ENCODE data around the gene PHF14.

Gene PHF14

DNA sequence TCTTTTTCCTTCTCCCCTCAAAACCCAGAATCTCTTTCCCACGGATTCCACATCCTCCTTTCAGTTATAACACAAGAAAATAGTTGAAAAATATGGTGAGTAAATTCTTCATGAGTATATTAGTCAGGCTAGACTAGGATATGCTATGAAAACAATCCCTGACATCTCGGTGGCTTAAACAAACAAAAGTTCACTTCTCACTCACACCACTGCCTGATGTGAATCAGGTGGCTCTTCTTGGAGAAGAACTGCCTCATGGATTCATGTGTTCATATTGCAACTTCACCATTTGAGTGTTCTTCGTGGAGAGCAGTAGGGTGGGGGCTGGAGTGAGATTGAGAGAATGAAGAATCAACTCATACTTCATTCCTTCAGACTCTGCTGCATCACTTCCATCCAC, 204.1 kb downstream of the PHF14 start:
- no peak overlapping the region for H3K4me3 ChIP-seq (ENCODE audit: low read depth, low read length)
- in situ Hi-C loops (cut with HindIII; ENCODE audit: low sequenced_read_pairs): no loop called here
- TF ChIP-seq, protein P1, sequence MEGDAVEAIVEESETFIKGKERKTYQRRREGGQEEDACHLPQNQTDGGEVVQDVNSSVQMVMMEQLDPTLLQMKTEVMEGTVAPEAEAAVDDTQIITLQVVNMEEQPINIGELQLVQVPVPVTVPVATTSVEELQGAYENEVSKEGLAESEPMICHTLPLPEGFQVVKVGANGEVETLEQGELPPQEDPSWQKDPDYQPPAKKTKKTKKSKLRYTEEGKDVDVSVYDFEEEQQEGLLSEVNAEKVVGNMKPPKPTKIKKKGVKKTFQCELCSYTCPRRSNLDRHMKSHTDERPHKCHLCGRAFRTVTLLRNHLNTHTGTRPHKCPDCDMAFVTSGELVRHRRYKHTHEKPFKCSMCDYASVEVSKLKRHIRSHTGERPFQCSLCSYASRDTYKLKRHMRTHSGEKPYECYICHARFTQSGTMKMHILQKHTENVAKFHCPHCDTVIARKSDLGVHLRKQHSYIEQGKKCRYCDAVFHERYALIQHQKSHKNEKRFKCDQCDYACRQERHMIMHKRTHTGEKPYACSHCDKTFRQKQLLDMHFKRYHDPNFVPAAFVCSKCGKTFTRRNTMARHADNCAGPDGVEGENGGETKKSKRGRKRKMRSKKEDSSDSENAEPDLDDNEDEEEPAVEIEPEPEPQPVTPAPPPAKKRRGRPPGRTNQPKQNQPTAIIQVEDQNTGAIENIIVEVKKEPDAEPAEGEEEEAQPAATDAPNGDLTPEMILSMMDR (IDR thresholded peaks at IDR 0.05; ENCODE audit: low read depth, low read length): no peak
- peak; percentile 46 for DNase-seq (ENCODE audit: low read depth, low spot score)

DNA sequence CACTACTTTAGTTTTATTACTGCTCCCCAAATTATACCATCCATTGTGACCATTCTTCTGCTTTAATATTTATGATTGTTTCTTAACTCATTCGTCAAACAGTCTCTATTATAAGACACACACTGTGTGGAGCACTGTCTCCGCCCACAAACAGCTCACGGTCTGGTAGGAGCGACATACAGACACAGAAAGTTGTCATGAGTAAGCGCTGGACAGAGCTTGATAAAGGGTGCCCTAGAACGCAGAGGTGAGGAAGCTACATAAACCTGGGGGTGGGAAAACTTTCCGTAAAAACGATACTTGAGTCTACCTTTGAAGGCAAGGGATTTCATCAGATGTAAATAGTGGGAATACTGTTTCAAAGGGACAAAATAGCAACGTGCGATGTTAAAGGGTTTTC, 207.9 kb downstream of the PHF14 start:
- in situ Hi-C loops (cut with HindIII; ENCODE audit: low sequenced_read_pairs): no loop called here
- TF ChIP-seq, protein P1 (IDR thresholded peaks at IDR 0.05; ENCODE audit: low read depth, low read length): no peak
- H3K4me3 ChIP-seq (ENCODE audit: low read depth, low read length): no peak overlapping the region
- DNase-seq (ENCODE audit: low read depth, low spot score): no peak

DNA sequence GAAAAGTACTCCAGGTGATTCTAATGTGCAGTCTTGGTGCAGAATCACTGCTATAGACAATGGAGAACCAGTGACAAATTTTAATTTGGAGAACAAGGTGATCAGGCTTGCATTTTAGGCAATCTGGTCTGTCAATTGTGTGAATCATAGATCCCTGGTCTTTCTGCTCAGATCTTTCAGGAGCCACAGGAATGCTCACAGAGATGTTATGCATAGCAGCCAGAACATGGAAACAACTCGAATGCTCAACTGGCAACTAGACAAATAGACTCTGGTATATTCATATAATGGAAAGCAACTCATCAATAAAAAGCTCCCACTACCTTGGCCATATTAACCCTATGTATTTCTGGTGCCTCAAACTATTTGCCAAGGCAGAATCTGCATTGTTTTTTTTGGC, 209.1 kb downstream of the PHF14 start:
- TF ChIP-seq, protein P1 (IDR thresholded peaks at IDR 0.05; ENCODE audit: low read depth, low read length): no peak
- in situ Hi-C loops (cut with HindIII; ENCODE audit: low sequenced_read_pairs): no loop called here
- no peak overlapping the region for H3K4me3 ChIP-seq (ENCODE audit: low read depth, low read length)
- DNase-seq (ENCODE audit: low read depth, low spot score): peak; percentile 55

DNA sequence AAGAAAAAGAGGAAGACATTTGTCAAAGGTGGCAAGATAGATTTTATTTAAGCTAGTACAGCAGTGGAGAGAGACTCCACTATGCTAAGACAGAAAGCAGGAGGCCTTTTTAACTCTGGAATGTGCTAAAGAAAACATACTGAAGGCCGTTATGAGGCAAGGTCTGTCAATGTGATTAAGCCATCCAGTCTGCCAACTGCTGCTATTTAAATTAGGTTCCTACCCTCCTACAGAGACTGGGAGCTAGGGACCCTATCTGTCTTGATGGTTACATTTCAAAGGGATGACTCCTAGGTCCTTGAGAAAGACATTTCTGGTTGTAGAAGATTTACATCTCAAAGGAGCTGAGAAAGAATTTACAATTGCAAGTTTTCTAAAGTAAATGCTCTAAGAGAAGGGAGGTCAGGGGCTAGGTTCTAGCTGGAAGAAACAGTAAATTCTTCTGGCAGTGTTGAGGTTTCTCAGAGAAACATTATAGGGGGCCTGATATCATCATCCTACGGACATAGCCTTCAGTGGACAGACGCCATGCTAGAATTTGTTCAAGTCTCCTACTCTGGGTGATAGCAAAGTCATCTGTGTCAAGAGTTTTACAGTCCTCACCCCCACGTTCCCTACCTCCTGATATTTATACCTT, 211.6 kb downstream of the PHF14 start:
- TF ChIP-seq, protein P1 (IDR thresholded peaks at IDR 0.05; ENCODE audit: low read depth, low read length): no peak
- no peak overlapping the region for H3K4me3 ChIP-seq (ENCODE audit: low read depth, low read length)
- peak; percentile 43 for DNase-seq (ENCODE audit: low read depth, low spot score)
- in situ Hi-C loops (cut with HindIII; ENCODE audit: low sequenced_read_pairs): no loop called here

DNA sequence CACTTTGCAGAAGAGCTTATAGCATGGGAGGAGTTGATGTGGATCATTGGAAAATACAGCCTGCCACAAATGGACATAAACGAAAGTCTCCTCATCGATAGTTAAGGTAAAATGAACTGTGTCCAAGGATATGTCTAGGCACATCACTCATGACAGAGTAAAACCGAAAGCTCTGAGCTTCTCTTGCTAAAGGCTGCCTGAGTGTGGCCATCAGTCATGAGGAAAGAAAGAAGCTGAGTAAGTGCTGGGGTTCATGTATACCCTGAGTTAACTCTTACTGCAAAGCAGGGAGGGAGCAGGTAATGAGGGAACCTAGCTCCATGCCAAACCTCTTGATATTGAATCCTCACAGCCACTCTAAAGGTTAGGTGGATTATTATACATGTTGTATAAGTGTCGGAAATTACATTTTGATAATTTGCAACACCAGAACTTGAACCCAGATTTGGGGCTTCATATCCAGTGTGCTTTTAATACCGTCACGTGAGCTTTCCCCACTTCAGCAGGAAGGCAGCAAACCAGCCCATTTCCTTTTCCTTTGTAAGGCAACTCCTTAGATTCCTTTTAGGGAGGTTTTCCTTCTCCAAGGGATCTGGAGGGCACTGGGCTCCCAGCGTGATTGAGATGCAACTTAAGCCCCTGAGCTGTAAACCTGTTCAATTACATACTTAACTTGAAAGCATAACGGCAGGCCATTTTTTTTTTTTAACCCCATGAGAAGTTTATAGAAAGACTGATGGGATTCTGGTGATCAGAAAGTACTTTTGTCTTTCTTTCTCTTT, 215.0 kb downstream of the PHF14 start:
- DNase-seq (ENCODE audit: low read depth, low spot score): no peak
- in situ Hi-C loops (cut with HindIII; ENCODE audit: low sequenced_read_pairs): no loop called here
- TF ChIP-seq, protein P1 (IDR thresholded peaks at IDR 0.05; ENCODE audit: low read depth, low read length): no peak
- no peak overlapping the region for H3K4me3 ChIP-seq (ENCODE audit: low read depth, low read length)

DNA sequence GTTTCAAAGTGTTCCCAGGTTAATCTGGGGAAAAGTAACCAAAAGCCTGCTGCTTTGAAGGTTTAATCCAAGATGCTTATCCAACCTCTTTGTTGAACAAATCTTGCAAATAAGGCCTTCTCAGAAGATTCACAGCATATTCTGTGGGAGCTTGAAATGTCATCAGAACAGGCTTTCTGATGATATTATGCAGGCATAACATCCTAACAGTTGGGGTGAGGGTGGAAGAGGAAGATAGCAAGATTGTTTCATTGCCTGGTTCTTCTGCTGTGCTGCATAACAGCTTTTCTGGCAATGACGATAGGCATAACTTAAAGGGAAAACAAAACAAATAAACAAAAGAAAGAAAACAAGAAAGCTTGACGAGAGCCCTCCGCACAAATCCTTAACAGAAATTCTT, 217.4 kb downstream of the PHF14 start:
- TF ChIP-seq, protein P1 (IDR thresholded peaks at IDR 0.05; ENCODE audit: low read depth, low read length): no peak
- no peak overlapping the region for H3K4me3 ChIP-seq (ENCODE audit: low read depth, low read length)
- DNase-seq (ENCODE audit: low read depth, low spot score): no peak
- in situ Hi-C loops (cut with HindIII; ENCODE audit: low sequenced_read_pairs): no loop called here
